Lower lobe of right lung (tissue), 2 donors: Measurements from ENCODE around the gene ABTB2. TPM values are rescaled to one million over a fixed set of nuclear protein-coding genes. Genes with fewer than 3 reads are reported as not detected.

ENCODE experiments used
- ATAC-seq, 2 donors: fragments of 200-7000 bp; cut with Tn5 transposase; one replicate each; pipeline ENCODE4 v1.9.1; 2020 to 2022; ENCODE audit warnings: mild to moderate bottlenecking in 2 of 2, moderate library complexity in 2 of 2
- DNase-seq: peaks from one replicate; pipeline ENCODE4 v3.0.0-alpha.2; 2020
- H3K27ac ChIP-seq: fragments of 200-600 bp; one replicate; pipeline ENCODE4 v1.8.0; 2022
- H3K27me3 ChIP-seq: fragments of 200-600 bp; one replicate; pipeline ENCODE4 v1.8.0; 2022; ENCODE audit warnings: low read depth
- H3K36me3 ChIP-seq: fragments of 200-600 bp; one replicate; pipeline ENCODE4 v1.8.0; 2022; ENCODE audit warnings: mild to moderate bottlenecking
- H3K4me1 ChIP-seq: fragments of 200-600 bp; one replicate; pipeline ENCODE4 v1.8.0; 2022
- H3K4me3 ChIP-seq: fragments of 200-600 bp; one replicate; pipeline ENCODE4 v1.8.0; 2022; ENCODE audit warnings: mild to moderate bottlenecking
- H3K9me3 ChIP-seq: fragments of 200-600 bp; one replicate; pipeline ENCODE4 v1.8.0; 2022
- CTCF ChIP-seq: fragments of 200-600 bp; IDR thresholded peaks from one replicate; pipeline ENCODE4 v1.8.0; 2022; ENCODE audit warnings: antibody characterized with exemption, mild to moderate bottlenecking
- intact Hi-C: fragments of 100-400 bp; cut with DNase I; formaldehyde crosslinking; loops from one replicate; pipeline ENCODE4 v1.11.0; 2022
- total RNA-seq: library from RNA; stranded (reverse); fragmentation: NEBNext Ultra II Directional; extraction: Animal tissue kit (Norgen Biotek cat#: 25700); gene quantifications from one replicate; pipeline ENCODE4 v1.2.1, GENCODE V29; 2021
- donor health status: DM: no; HTN: yes; CAD: no; lungs with severe emphysema.

The ABTB2 gene
- total RNA-seq, 1 donor from 2014 or later, result 2.7 TPM

- no peaks in the 10 kb centered on the region for H3K9me3 ChIP-seq
- H3K27me3 ChIP-seq, result no peaks in the 10 kb centered on the region
- H3K4me3 ChIP-seq, result no peak overlapping the region
- ATAC-seq (no peak), DNase-seq (no peak)
- no peak overlapping the region for H3K27ac ChIP-seq
- H3K36me3 ChIP-seq, result peaks cover 99% of the 10 kb centered on the region
- intact Hi-C loops, result no loop called here
- no peak for TF ChIP-seq CTCF
- H3K4me1 ChIP-seq, result no peaks in the 10 kb centered on the region
These were observed 221.4 kb downstream of the ABTB2 start for GRCh38 chr11:34136420-34136819.

GRCh38 chr11:34135439-34135838, 222.4 kb downstream of the ABTB2 start:
- intact Hi-C loops, result no loop called here
- Histone ChIP-seq H3K4me3 (no peak overlapping the region), H3K27ac (no peak overlapping the region), H3K36me3 (peaks cover 100% of the 10 kb centered on the region), H3K27me3 (no peaks in the 10 kb centered on the region), H3K4me1 (no peaks in the 10 kb centered on the region), H3K9me3 (no peaks in the 10 kb centered on the region)
- no peak for DNase-seq
- no peak for ATAC-seq
- TF ChIP-seq CTCF, result no peak

- H3K27ac ChIP-seq, result no peak overlapping the region
- no peak overlapping the region for H3K4me3 ChIP-seq
- no peak for ATAC-seq
- peaks cover 100% of the 10 kb centered on the region for H3K36me3 ChIP-seq
- intact Hi-C loops, result no loop called here
- no peaks in the 10 kb centered on the region for H3K9me3 ChIP-seq
- no peaks in the 10 kb centered on the region for H3K4me1 ChIP-seq
- H3K27me3 ChIP-seq, result no peaks in the 10 kb centered on the region
- no peak for DNase-seq
- TF ChIP-seq CTCF, result no peak
These were observed 223.0 kb downstream of the ABTB2 start for GRCh38 chr11:34134765-34135164.

GRCh38 chr11:34132261-34132965, 225.4 kb downstream of the ABTB2 start:
- no peaks in the 10 kb centered on the region for H3K9me3 ChIP-seq
- H3K36me3 ChIP-seq, result peaks cover 98% of the 10 kb centered on the region
- ATAC-seq (no peak), DNase-seq (no peak)
- H3K27me3 ChIP-seq, result no peaks in the 10 kb centered on the region
- H3K4me3 ChIP-seq, result no peak overlapping the region
- no peak for TF ChIP-seq CTCF
- no peaks in the 10 kb centered on the region for H3K4me1 ChIP-seq
- intact Hi-C loops, result no loop called here
- no peak overlapping the region for H3K27ac ChIP-seq

GRCh38 chr11:34128824-34129223, 229.0 kb downstream of the ABTB2 start:
- no peak overlapping the region for H3K4me3 ChIP-seq
- ATAC-seq, result no peak
- peaks cover 98% of the 10 kb centered on the region for H3K36me3 ChIP-seq
- no peaks in the 10 kb centered on the region for H3K9me3 ChIP-seq
- DNase-seq, result no peak
- no peaks in the 10 kb centered on the region for H3K27me3 ChIP-seq
- no peak overlapping the region for H3K27ac ChIP-seq
- no peaks in the 10 kb centered on the region for H3K4me1 ChIP-seq
- intact Hi-C loops, result no loop called here
- no peak for TF ChIP-seq CTCF
